GM19438 (cell line): ENCODE data around the gene NRDC.
"Not testable (repeated sequence)": the region's sequence is repeated elsewhere in the genome, so short reads cannot be mapped to it uniquely, and the experiment has no call there.

ENCODE experiments used
- ATAC-seq: cut with Tn5 transposase; IDR thresholded peaks from one replicate; pipeline ENCODE4 v1.9.1; 2021; ENCODE audit warnings: low read depth; ENCODE audit not compliant: unreplicated experiment

Gene NRDC

DNA sequence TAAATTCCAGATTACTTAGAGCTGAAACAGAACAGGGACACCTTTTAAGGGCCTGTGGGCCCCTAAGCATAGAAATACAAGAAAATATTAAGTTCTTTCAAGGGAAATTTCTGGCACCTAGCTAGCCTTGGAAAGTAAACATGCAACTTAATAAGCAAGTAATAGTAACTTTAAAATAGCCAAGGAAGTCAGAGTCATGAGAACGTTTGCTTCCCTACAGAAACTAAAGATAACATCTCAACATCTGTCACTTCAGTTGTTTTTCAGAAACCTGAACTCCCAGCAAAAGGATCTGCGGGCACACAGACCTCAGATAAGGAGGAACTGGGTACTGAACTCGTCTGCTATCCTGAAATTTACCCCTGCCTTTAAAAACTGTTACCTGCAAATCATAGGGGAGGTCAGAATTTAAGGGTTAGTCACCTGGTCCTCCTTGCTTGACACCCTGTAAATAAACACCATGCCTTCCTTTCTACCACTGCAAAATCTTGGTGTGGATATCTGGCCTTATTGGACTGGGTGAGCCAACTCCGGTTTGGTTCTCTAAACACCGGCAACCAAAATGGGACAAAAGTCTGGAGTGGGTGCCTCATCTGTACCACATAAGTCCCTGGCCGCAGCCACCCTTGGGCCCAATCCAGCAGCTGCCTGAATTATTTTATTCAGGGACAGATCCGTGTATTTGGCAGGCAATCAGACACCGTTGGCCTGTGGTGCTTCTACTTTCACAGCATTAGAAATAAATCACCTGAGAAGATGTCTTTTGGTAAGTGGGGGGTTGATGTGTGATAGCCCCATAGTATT is 27.9 kb downstream of the NRDC start:
- no peak for ATAC-seq

DNA sequence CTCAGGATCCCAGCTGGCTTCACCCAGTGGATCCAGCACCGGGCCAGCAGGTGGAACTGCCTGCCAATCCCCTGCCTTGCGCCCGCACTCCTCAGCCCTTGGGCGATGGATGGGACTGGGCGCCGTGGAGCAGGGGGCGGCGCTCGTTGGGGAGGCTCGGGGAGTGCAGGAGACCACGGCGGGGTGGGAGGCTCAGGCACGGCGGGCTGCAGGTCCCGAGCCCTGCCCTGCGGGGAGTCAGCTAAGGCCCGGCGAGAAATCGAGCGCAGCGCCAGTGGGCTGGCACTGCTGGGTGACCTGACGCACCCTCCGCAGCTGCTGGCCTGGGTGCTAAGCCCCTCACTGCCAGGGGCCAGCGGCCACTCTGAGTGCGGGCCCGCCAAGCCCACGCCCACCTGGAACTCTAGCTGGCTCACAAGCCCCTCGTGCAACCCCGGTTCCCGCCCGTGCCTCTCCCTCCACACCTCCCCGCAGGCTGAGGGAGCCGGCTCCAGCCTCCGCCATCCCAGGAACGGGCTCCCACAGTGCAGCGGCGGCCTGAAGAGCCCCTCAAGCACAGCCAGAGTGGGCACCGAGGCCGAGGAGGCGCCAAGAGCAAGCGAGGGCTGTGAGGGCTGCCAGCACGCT is 31.1 kb downstream of the NRDC start:
- no peak for ATAC-seq

GRCh38 chr1:51843948-51844347 is 34.6 kb downstream of the NRDC start:
- no peak for ATAC-seq

- no peak for ATAC-seq
Measured at GRCh38 chr1:51842261-51842660, 36.3 kb downstream of the NRDC start.

- ATAC-seq: no peak
Measured at GRCh38 chr1:51840743-51841461, 37.6 kb downstream of the NRDC start.

GRCh38 chr1:51840182-51840581 is 38.3 kb downstream of the NRDC start:
- no peak for ATAC-seq

DNA sequence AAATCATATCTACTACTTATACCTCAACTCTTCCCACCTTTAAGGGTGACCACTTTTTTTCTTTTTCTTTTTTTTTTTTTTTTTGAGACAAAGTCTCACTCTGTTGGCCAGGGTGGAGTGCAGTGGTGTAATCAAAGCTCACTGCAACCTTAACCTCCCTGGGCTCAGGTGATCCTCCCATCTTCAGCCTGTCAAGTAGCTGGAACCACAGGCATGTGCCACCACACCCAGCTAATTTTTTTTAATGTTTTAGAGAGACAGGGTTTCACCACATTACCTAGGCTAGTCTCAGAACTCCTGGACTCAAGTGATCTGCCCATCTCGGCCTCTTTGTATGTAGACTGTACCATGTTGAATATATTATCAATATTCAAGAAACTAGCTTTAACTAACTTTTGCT is 39.4 kb downstream of the NRDC start:
- ATAC-seq: no peak

- ATAC-seq: no peak
Measured at GRCh38 chr1:51837243-51837642, 41.3 kb downstream of the NRDC start.

DNA sequence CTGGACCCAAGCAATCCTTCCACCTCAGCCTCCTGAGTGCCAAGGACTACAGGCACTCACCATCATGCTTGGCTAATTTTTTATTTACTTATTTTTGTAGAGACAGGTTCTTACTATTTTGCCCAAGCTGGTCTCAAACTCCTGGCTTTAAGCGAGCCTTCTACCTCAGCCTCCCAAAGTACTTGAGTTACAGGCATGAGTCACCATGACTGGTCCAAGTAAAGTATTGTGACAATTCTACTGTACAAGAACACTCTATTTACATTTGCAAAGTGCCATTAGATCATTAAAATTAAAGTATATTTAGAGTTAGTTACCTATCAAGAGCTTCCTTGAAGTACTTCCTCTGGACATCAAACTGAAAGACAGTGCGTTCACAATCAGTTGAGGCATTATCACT is 44.8 kb downstream of the NRDC start:
- no peak for ATAC-seq

- ATAC-seq: no peak
Measured at GRCh38 chr1:51829058-51829457, 49.5 kb downstream of the NRDC start.

GRCh38 chr1:51819810-51820209 is 58.7 kb downstream of the NRDC start:
- no peak for ATAC-seq

DNA sequence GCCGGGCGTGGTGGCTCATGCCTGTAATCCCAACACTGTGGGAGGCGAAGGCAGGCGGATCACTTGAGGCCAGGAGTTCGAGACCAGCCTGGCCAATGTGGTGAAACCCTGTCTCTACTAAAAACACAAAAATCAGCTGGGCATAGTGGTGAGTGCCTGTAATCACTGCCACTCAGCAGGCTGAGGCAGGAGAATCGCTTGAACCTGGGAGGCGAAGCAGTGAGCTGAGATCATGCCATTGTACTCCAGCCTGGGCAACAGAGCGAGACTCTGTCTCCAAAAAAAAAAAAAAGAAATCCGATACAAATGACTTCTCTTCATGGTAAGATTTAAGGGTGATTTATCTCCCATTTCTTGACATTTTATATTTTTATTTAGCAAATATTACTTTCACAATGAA is 59.5 kb downstream of the NRDC start:
- ATAC-seq: not testable (repeated sequence)

- no peak for ATAC-seq
Measured at GRCh38 chr1:51818487-51818886, 60.0 kb downstream of the NRDC start.

- ATAC-seq: no peak
Measured at GRCh38 chr1:51814513-51814912, 64.0 kb downstream of the NRDC start.

GRCh38 chr1:51799372-51799771 is 79.2 kb downstream of the NRDC start:
- no peak for ATAC-seq

- no peak for ATAC-seq
Measured at GRCh38 chr1:51794868-51795267, 83.7 kb downstream of the NRDC start.

DNA sequence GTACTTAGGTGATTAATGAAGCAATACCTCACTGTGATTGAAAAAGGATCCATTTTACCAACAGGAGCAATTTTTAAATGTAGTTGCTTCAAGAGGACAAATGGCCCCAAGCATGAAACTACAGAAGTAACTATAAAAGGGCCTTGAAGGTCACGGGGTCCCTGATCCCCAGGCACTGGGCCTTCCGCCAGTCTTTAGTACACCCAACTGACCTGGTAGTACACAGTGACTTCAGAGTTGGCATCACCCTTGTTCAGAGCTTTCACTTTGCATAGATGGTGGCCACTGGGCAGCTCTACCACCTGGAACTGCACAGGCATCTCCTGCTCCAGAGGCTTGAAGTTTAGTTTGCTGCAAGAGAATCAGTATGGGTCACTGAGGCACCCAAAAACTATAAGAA is 84.3 kb downstream of the NRDC start:
- ATAC-seq: no peak

DNA sequence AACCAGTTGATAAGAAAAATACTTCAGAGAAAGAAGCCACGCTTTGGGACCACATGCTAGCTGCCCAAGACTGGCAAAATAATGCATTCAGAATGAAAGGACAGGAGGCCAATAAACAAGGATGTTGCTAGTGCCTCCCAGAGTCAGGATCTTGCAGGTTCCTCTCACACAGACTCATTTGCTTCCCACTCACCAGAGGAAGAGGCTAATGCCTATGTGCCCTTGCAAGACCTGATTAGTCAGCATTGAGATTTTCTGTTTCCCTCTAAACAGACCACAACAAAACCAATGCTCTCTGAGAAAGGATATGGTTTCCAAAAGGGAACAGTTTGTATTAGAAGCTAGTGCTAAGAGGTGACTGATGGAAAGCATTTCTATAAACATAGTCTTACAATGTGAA is 85.7 kb downstream of the NRDC start:
- ATAC-seq: no peak

- no peak for ATAC-seq
Measured at GRCh38 chr1:51791888-51792287, 86.6 kb downstream of the NRDC start.

GRCh38 chr1:51790385-51790784 is 88.1 kb downstream of the NRDC start:
- ATAC-seq: no peak

DNA sequence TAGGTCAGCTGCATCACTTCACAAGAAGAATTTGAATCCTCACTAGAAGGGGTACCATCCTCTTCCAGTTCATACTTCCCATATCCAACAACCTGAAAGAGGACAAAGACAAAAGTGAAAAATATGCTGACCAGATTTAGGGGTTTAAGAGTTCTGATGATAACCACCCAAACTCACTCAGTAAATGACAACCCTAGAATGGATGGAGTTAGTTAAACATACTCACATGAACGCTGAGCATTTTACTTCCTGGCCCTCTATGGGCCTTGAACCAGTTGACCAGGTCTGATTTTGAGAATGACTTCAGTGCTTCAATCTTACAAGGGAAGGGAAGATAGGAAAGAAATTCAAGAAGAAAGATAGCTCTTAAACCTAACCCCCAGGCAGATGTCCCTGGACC is 89.2 kb downstream of the NRDC start:
- ATAC-seq: no peak

DNA sequence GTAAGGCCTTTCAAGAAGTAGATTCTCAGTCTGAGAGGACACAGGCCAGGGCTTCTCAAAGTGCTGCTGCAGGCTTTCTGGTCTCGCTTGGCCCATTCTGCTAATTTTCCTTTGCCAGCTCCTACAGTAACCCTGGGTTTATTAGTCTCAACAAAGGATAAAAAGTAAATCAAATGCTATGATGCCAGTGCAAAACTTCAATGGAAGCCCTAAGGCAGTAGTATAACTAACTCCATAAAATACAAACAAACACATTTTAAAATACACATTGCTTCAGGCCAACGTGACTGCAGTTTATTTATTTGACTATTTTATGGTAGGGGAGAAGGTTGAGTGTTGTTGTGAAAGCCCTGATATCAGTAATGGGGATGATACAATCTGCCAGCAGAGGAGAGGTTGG is 89.6 kb downstream of the NRDC start:
- ATAC-seq: no peak
